Uterus (tissue), 2 donors: ENCODE results near the gene NHLH2.

Source experiments
- CTCF ChIP-seq, 4 experiments: fragments of 200-600 bp in 2 of 4; fragments of 450-650 bp in 2 of 4; sonication (generic) in 2 of 4; IDR thresholded peaks; one replicate each; pipeline ENCODE4 v1.5.1; 2016 to 2019; ENCODE audit warnings: antibody characterized with exemption in 4 of 4, mild to moderate bottlenecking in 2 of 4, moderate library complexity in 1 of 4
- POLR2A ChIP-seq, 2 donors: fragments of 450-650 bp; IDR thresholded peaks; one replicate each; pipeline ENCODE4 v1.6.1; 2016; ENCODE audit warnings: antibody characterized with exemption in 2 of 2, mild to moderate bottlenecking in 1 of 2, moderate library complexity in 1 of 2

DNA sequence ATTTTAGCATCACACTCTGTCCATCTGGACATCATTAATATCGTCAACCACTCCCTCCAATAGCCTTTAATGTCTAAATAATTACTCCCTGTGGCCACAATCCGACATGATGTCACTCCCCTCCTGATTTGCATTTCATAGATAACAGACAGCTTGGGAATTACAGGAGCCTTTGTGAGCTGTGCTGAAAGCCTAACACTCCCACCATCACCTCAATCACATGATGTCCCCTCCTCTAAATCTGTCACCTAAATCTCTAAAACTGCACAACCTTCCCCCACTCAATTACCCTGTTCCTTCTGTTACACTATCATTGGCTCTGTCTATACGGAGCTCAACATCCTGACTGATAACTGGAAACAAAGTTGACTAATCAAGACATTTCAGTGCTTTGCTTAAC lies 14.3 kb downstream of the NHLH2 start:
- TF ChIP-seq CTCF (IDR thresholded peaks at IDR 0.05) (no peak), POLR2A (IDR thresholded peaks at IDR 0.05) (no peak)
